Common myeloid progenitor, CD34-positive (primary cell): Measurements from ENCODE around the gene TMEM255B.
"Not testable (repeated sequence)": the region's sequence is repeated elsewhere in the genome, so short reads cannot be mapped to it uniquely, and the experiment has no call there.

Experiments used
- CTCF ChIA-PET: fragments of 350-600 bp; sonication (Branson Sonifier 250); formaldehyde crosslinking; loops from one replicate; lab custom pipeline; 2021; ENCODE audit warnings: antibody characterized with exemption; lab: Charles Lee
- POLR2A ChIA-PET: fragments of 350-600 bp; sonication (Branson Sonifier 250); formaldehyde crosslinking; loops from one replicate; lab custom pipeline; 2021; ENCODE audit warnings: antibody characterized with exemption; lab: Charles Lee
- DNase-seq, 3 donors: peaks; one replicate each; pipeline versions ENCODE4 v3.0.0 to v3.0.0-alpha.2; 2013
- H3K27ac ChIP-seq, 2 experiments: 1 replicate in 1 of 2; 2 replicates in 1 of 2; pipeline ENCODE4 v1.7.0; 2013; ENCODE audit warnings: inconsistent platforms in 2 of 2, low read length in 2 of 2, mild to moderate bottlenecking in 2 of 2, low read depth in 1 of 2, moderate library complexity in 1 of 2; ENCODE audit not compliant: severe bottlenecking in 2 of 2, insufficient read depth in 1 of 2, poor library complexity in 1 of 2
- H3K27me3 ChIP-seq, 5 experiments: replicated peaks in 2 of 5; 1 replicate in 3 of 5; 2 replicates in 2 of 5; pipeline versions ENCODE4 v1.6.1 to v1.7.0; 2013; ENCODE audit warnings: low read length in 4 of 5, mild to moderate bottlenecking in 2 of 5, moderate library complexity in 2 of 5, inconsistent platforms in 1 of 5; ENCODE audit not compliant: insufficient read depth in 5 of 5, control insufficient read depth in 4 of 5
- H3K36me3 ChIP-seq, 4 experiments: 1 replicate in 2 of 4; 2 replicates in 2 of 4; pipeline versions ENCODE4 v1.6.1 to v1.7.0; 2013; ENCODE audit warnings: low read length in 3 of 4, control low read depth in 1 of 4, mild to moderate bottlenecking in 1 of 4; ENCODE audit not compliant: control insufficient read depth in 4 of 4, insufficient read depth in 4 of 4
- H3K4me1 ChIP-seq, 4 experiments: 1 replicate in 3 of 4; 2 replicates in 1 of 4; pipeline versions ENCODE4 v1.6.1 to v1.7.1; 2013; ENCODE audit warnings: low read length in 3 of 4, mild to moderate bottlenecking in 3 of 4, control low read depth in 1 of 4, inconsistent platforms in 1 of 4, moderate library complexity in 1 of 4; ENCODE audit not compliant: control insufficient read depth in 4 of 4, insufficient read depth in 4 of 4; ENCODE audit errors: control extremely low read depth in 1 of 4
- H3K4me3 ChIP-seq, 7 experiments: 1 replicate in 4 of 7; 2 replicates in 3 of 7; pipeline versions ENCODE4 v1.5.1 to v1.7.0; 2013; ENCODE audit warnings: mild to moderate bottlenecking in 7 of 7, low read length in 6 of 7, moderate library complexity in 6 of 7, inconsistent platforms in 2 of 7, low read depth in 2 of 7, control low read depth in 1 of 7; ENCODE audit not compliant: insufficient read depth in 4 of 7, control insufficient read depth in 1 of 7; ENCODE audit errors: extremely low read depth in 1 of 7
- H3K9me3 ChIP-seq, 5 experiments: 1 replicate in 4 of 5; 2 replicates in 1 of 5; pipeline versions ENCODE4 v1.6.1 to v1.7.1; 2013; ENCODE audit warnings: low read length in 4 of 5, mild to moderate bottlenecking in 2 of 5, inconsistent platforms in 1 of 5, low read depth in 1 of 5, moderate library complexity in 1 of 5; ENCODE audit not compliant: control insufficient read depth in 4 of 5, insufficient read depth in 2 of 5; ENCODE audit errors: control extremely low read depth in 1 of 5
- WGBS: methylation state at CpG from one replicate; pipeline ENCODE4 v1.1.5; 2013; ENCODE audit not compliant: insufficient coverage; 5-methylcytosine and 5-hydroxymethylcytosine counted together

The TMEM255B gene

DNA sequence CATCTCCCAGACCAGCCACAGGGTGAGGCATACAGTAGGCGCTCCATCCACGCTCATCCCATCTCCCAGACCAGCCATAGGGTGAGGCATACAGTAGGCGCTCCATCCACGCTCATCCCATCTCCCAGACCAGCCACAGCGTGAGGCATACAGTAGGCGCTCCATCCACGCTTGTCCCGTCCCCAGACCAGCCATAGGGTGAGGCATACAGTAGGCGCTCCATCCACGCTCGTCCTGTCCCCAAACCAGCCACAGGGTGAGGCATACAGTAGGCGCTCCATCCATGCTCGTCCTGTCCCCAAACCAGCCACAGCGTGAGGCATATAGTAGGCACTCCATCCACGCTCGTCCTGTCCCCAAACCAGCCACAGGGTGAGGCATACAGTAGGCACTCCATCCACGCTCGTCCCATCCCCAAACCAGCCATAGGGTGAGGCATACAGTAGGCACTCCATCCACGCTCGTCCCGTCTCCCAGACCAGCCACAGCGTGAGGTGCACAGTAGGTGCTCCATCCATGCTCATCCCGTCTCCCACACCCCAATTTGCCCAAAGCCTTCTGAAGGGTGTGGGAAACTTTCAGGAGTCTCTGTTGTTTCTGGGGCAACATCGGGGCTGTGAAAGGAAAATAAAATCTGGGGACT is 13.4 kb upstream of the TMEM255B start:
- Histone ChIP-seq H3K4me1 (peaks cover 6 to 29% (median 26%) of the 10 kb centered on the region in 4 experiments), H3K27me3 (peaks cover 0 to 38% (median 8%) of the 10 kb centered on the region in 5 experiments)
- H3K36me3 ChIP-seq, H3K4me3 ChIP-seq, H3K9me3 ChIP-seq, H3K27ac ChIP-seq, DNase-seq, POLR2A ChIA-PET: not testable (repeated sequence)
- WGBS: 97% methylated on average over 20 of the region's 24 CpGs
- CTCF ChIA-PET: interaction anchor here (1.1 kb wide), 1 partner anchor 14 kb away, joined by 3 read pairs; the partner anchor contains the start of gene TMEM255B

GRCh38 chr13:113746143-113746525 is 12.9 kb upstream of the TMEM255B start:
- Histone ChIP-seq H3K4me3 (no peak overlapping the region), H3K36me3 (no peaks in the 10 kb centered on the region), H3K27me3 (peaks cover 0 to 38% (median 8%) of the 10 kb centered on the region in 5 experiments), H3K4me1 (peaks cover 6 to 24% (median 21%) of the 10 kb centered on the region in 4 experiments), H3K9me3 (peaks cover 0 to 3% (median 0%) of the 10 kb centered on the region in 5 experiments), H3K27ac (no peak overlapping the region)
- ChIA-PET CTCF (interaction anchor here (1.1 kb wide), 1 partner anchor 13 kb away, joined by 3 read pairs; the partner anchor contains the start of gene TMEM255B), POLR2A (no interaction called here)
- no peak for DNase-seq
- 93% methylated on average over 5 of the region's 5 CpGs for WGBS

DNA sequence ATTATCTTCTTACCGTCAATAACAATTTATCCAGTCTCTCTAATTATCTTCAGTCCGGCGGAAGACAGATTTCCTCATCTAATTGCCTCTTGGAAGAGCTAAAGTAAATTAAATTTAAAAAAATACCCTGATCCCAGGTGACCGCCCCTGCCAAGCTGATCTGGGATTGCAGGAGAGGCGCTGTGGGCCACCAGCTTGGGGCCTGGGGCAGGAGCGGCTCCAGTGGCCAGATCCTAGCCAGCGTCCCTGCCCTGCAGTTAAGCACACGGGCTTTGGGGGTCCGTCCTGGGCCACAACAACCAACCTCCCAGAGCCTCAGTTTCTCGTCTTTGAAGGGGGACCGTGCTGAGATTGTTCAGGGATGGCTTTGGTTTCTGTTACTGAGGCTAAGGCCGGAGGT is 12.4 kb upstream of the TMEM255B start:
- CTCF ChIA-PET: interaction anchor here (1.1 kb wide), 1 partner anchor 13 kb away, joined by 3 read pairs; the partner anchor contains the start of gene TMEM255B
- no peak for DNase-seq
- H3K36me3 ChIP-seq: no peaks in the 10 kb centered on the region
- POLR2A ChIA-PET: no interaction called here
- peaks cover 0 to 38% (median 8%) of the 10 kb centered on the region in 5 experiments for H3K27me3 ChIP-seq
- no peak overlapping the region for H3K27ac ChIP-seq
- 96% methylated on average over 10 of the region's 12 CpGs for WGBS
- H3K4me3 ChIP-seq: no peak overlapping the region
- H3K4me1 ChIP-seq: peaks cover 4 to 18% (median 15%) of the 10 kb centered on the region in 4 experiments
- peaks cover 0 to 3% (median 0%) of the 10 kb centered on the region in 5 experiments for H3K9me3 ChIP-seq

DNA sequence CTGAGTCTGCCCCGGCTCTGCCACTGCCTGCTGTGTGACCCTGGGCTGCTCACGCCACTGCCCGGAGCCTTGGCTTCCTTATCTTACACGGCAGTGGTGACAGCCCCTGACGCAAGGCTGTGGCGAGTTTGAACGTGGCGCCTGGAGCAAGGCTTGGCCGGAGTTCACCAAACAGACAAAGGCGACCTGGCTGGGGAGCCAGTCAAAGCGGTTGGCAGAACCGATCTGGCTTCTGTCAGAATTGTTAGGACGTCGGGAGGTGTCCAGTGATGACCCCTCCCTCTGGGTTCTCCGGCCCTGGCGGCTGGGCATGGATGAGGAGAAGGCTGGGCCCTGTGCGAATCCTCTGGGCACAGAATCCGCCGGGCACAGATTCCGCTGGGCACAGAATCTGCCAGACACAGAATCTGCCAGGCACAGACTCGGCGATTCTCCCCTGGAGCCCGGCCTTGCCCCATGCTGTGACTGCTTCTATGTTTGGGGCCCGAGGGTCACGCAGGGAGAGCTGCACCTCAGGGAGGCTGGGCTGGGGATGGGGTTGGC is 11.7 kb upstream of the TMEM255B start:
- Histone ChIP-seq H3K27me3 (peaks cover 0 to 36% (median 8%) of the 10 kb centered on the region in 5 experiments), H3K9me3 (peaks cover 0 to 3% (median 0%) of the 10 kb centered on the region in 5 experiments), H3K36me3 (no peaks in the 10 kb centered on the region), H3K4me1 (peaks cover 0 to 12% (median 8%) of the 10 kb centered on the region in 4 experiments), H3K4me3 (no peak overlapping the region), H3K27ac (no peak overlapping the region)
- ChIA-PET POLR2A (no interaction called here), CTCF (no interaction called here)
- DNase-seq: no peak
- WGBS: 86% methylated on average over 25 of the region's 25 CpGs

- H3K27me3 ChIP-seq: peaks cover 0 to 33% (median 7%) of the 10 kb centered on the region in 5 experiments
- H3K4me1 ChIP-seq: peaks cover 0 to 2% (median under 1%) of the 10 kb centered on the region in 4 experiments
- H3K4me3 ChIP-seq: no peak overlapping the region
- no peaks in the 10 kb centered on the region for H3K36me3 ChIP-seq
- ChIA-PET POLR2A (no interaction called here), CTCF (no interaction called here)
- DNase-seq: no peak
- no peak overlapping the region for H3K27ac ChIP-seq
- WGBS: 89% methylated on average over 23 of the region's 25 CpGs
- H3K9me3 ChIP-seq: peaks cover 0 to 3% (median 0%) of the 10 kb centered on the region in 5 experiments
These were observed 10.7 kb upstream of the TMEM255B start for GRCh38 chr13:113748101-113748861.

- no peaks in the 10 kb centered on the region for H3K36me3 ChIP-seq
- peaks cover 0 to 3% (median 0%) of the 10 kb centered on the region in 5 experiments for H3K9me3 ChIP-seq
- 97% methylated on average over 19 of the region's 22 CpGs for WGBS
- H3K27me3 ChIP-seq: peaks cover 0 to 33% (median 7%) of the 10 kb centered on the region in 5 experiments
- no peaks in the 10 kb centered on the region for H3K4me1 ChIP-seq
- ChIA-PET CTCF (no interaction called here), POLR2A (no interaction called here)
- DNase-seq: no peak
- H3K4me3 ChIP-seq: no peak overlapping the region
- H3K27ac ChIP-seq: no peak overlapping the region
These were observed 10.1 kb upstream of the TMEM255B start for GRCh38 chr13:113748862-113749451.
